Measurements from ENCODE around the gene GRK6. TPM values are rescaled to one million over a fixed set of nuclear protein-coding genes. Genes with fewer than 3 reads are reported as not detected.

Gene GRK6
- total and polyA plus RNA-seq, 2 of the 4 experiments (the other 2 are of a cell fraction) = 25.3 to 30.1 TPM

DNA sequence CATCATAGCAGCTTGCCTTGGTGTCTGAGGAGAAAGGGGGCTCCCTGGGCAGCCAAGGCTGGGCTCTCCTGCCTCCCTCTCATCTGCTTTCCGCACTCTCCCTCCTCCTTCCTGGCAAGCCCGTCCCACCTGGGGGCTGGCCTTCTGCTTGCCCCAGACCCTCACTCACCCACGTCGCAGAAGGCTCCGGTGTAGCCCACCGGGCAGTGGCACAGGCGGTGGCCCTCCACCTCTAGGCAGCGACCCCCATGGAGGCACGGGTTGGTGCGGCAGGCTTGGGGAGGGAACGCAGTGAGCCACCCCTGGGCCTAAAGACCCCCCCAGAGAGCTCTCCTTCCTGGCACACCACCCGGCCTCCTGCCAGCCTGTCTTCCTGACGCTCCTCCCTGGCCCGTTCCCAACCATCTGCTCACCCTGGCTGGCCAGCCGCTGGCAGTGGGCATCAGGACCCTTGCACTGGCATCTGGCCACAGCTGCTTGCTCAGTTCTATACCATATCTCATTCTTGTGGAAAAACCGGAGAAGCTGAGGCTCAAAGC, 21.8 kb upstream of the GRK6 start:
- BruUV-seq (replicated peaks) = no TSS peak
- peak overlapping the region; percentile 17 for H2AK9ac ChIP-seq (replicated peaks; ENCODE audit: low read depth, low read length, poor library complexity)
- peak overlapping the region; percentile 91 to 97 for H4K8ac ChIP-seq (ENCODE audit: low read depth in 2 of 2, low read length in 2 of 2)
- CTCF ChIA-PET = interaction anchor here (0.5 to 5.4 kb wide), 21 partner anchors 10 to 392 kb away, joined by 3 to 56 read pairs (median 4); partner anchors contain the start of genes GRK6, LMAN2, PDLIM7 and PRR7
- H2BK120ac ChIP-seq (ENCODE audit: low read depth, low read length) = peak overlapping the region; percentile 64; the same call in 1 of the 2 replicates
- POLR2A ChIA-PET (ENCODE audit: unreplicated experiment) = no interaction called here
- peak overlapping the region; percentile 57 for H3K9ac ChIP-seq (ENCODE audit: low read depth, low read length)
- dilution Hi-C loops (cut with HindIII; ENCODE audit: low sequenced_read_pairs, unreplicated experiment) = no loop called here
- H3K4me2 ChIP-seq (ENCODE audit: low read depth, low read length) = peak overlapping the region; percentile 87
- H3K18ac ChIP-seq (ENCODE audit: low read depth, low read length) = peak overlapping the region; percentile 24; the same call in 1 of the 2 replicates
- H3K23ac ChIP-seq (ENCODE audit: low read depth, low read length) = no peak overlapping the region
- H2AFZ ChIP-seq (replicated peaks; ENCODE audit: low read length, poor library complexity) = peak overlapping the region; percentile 92
- H3K4me3 ChIP-seq (ENCODE audit: insufficient read depth, low read depth, low read length) = peak overlapping the region; percentile 57; the same call in 1 of the 2 replicates
- H2BK5ac ChIP-seq (ENCODE audit: low read depth, low read length, poor library complexity, severe bottlenecking) = no peak overlapping the region
- ATAC-seq (ENCODE audit: low read depth) = no peak
- in situ Hi-C loops (cut with MboI; ENCODE audit: low sequenced_read_pairs) = loop anchor here (5.0 kb wide), 1 partner anchor 43 kb away; the partner anchor contains the start of gene PRR7
- H2BK20ac ChIP-seq (ENCODE audit: low read depth, low read length) = no peak overlapping the region
- no peak overlapping the region for H3K27ac ChIP-seq (ENCODE audit: insufficient read depth, low read length)
- peaks cover 4% of the 10 kb centered on the region; the same call in 1 of the 2 replicates for H3K4me1 ChIP-seq (ENCODE audit: control insufficient read depth, insufficient read depth, low read length)
- DNase-seq = no peak
- peak overlapping the region; percentile 63 for H3K4ac ChIP-seq (ENCODE audit: low read depth, low read length)
- H3K9me1 ChIP-seq (ENCODE audit: insufficient read depth, low read length) = no peaks in the 10 kb centered on the region
- H3K27me3 ChIP-seq (ENCODE audit: control insufficient read depth, insufficient read depth, low read length) = peaks cover 53% of the 10 kb centered on the region
- peaks cover 2% of the 10 kb centered on the region; the same call in 1 of the 2 replicates for H3K9me3 ChIP-seq (ENCODE audit: control insufficient read depth, insufficient read depth, low read length)
- peak overlapping the region; percentile 81 for H4K5ac ChIP-seq (ENCODE audit: low read depth, low read length)
- no peak overlapping the region for H3K56ac ChIP-seq (ENCODE audit: extremely low read depth, insufficient read depth, low read length)
- H3K36me3 ChIP-seq (ENCODE audit: control insufficient read depth, insufficient read depth, low read length) = no peaks in the 10 kb centered on the region
- intact Hi-C loops (cut with micrococcal nuclease) = loop anchor here (1.0 to 2.0 kb wide), 4 partner anchors 22 to 97 kb away; partner anchors contain the start of genes GRK6 and PRR7
- no peak overlapping the region; the same call in 2 of the 3 replicates for H2BK15ac ChIP-seq (ENCODE audit: low read depth, low read length)
- no peaks in the 10 kb centered on the region for H3K79me1 ChIP-seq (ENCODE audit: low read depth in 1 of 2, low read length in 2 of 2)
- peak overlapping the region; percentile 79; the same call in 1 of the 2 replicates for H4K91ac ChIP-seq (ENCODE audit: insufficient read depth, low read depth, low read length)
- no peaks in the 10 kb centered on the region for H4K20me1 ChIP-seq (ENCODE audit: insufficient read depth, low read length)
- 42% methylated on average over 6 of the region's 16 CpGs; no CpG with 5 or more reads in 1 of the 2 experiments for WGBS, 2 experiments (ENCODE audit: extremely low coverage in 2 of 2, insufficient read length in 1 of 2)
- H3K14ac ChIP-seq (replicated peaks; ENCODE audit: low read depth, low read length) = peak overlapping the region; percentile 81
- peak overlapping the region; percentile 43; the same call in 1 of the 2 replicates for H2AK5ac ChIP-seq (ENCODE audit: low read depth, low read length)
- no peak for TF ChIP-seq POLR2A (IDR thresholded peaks at IDR 0.05; ENCODE audit: low read depth, low read length)
- no peak for TF ChIP-seq CEBPB (IDR thresholded peaks at IDR 0.05; ENCODE audit: low read depth, low read length)
- TF ChIP-seq MAZ (IDR thresholded peaks at IDR 0.05; ENCODE audit: borderline replicate concordance, low read depth, low read length) = no peak
- no peak for TF ChIP-seq FOS (IDR thresholded peaks at IDR 0.05; ENCODE audit: low read depth, low read length)
- TF ChIP-seq MXI1 (IDR thresholded peaks at IDR 0.05; ENCODE audit: borderline replicate concordance, low read depth, low read length) = no peak
- no peak for TF ChIP-seq MAFK (IDR thresholded peaks at IDR 0.05; ENCODE audit: low read depth, low read length)
- no peak for TF ChIP-seq RAD21 (IDR thresholded peaks at IDR 0.05; ENCODE audit: low read length)
- no peak for TF ChIP-seq USF2 (IDR thresholded peaks at IDR 0.05; ENCODE audit: low read depth, low read length)
- no peak for TF ChIP-seq SMC3 (IDR thresholded peaks at IDR 0.05; ENCODE audit: low read depth, low read length)
- no peak for TF ChIP-seq RCOR1 (IDR thresholded peaks at IDR 0.05; ENCODE audit: insufficient replicate concordance, low read length)
- no peak for TF ChIP-seq ELK1 (IDR thresholded peaks at IDR 0.05; ENCODE audit: borderline replicate concordance, low read depth, low read length)
- TF ChIP-seq BHLHE40 (IDR thresholded peaks at IDR 0.05; ENCODE audit: low read depth, low read length) = no peak
- TF ChIP-seq RFX5 (IDR thresholded peaks at IDR 0.05; ENCODE audit: low read depth, low read length) = no peak
- TF ChIP-seq CTCF (conservative IDR thresholded peaks at IDR 0.05; ENCODE audit: low read depth, low read length) = no peak
- no peak for TF ChIP-seq NFE2L2 (IDR thresholded peaks at IDR 0.05; ENCODE audit: low read depth, low read length)
